Fibroblast of skin of back (primary cell): ENCODE results near the gene SH2D3C. TPM values are rescaled to one million over a fixed set of nuclear protein-coding genes. Genes with fewer than 3 reads are reported as not detected.
A peak's percentile ranks its signal among the peaks of the same experiment; 100 is the strongest.

Experiments used
- DNase-seq: peaks from one replicate; pipeline ENCODE4 v3.0.0-alpha.2; 2013
- polyA plus RNA-seq, 2 experiments: library from polyadenylated mRNA; unstranded; fragments of 120-200 nt; gene quantifications; one replicate each; pipeline ENCODE4 v1.2.1, GENCODE V29; 2013; ENCODE audit not compliant: insufficient read length in 2 of 2

SH2D3C gene
- polyA plus RNA-seq (2013, experiment 1 of 2; ENCODE audit: insufficient read length): 0.73 TPM
- polyA plus RNA-seq (2013, experiment 2 of 2; ENCODE audit: insufficient read length): 1.8 TPM

- no peak for DNase-seq
Measured at GRCh38 chr9:127778280-127779135, at the start of gene SH2D3C. Gene SH2D3C, minus strand, starts transcription at chr9:127778666. Its CDS starts 39 bp downstream, at chr9:127778627.

GRCh38 chr9:127826253-127826913 lies 47.9 kb upstream of the SH2D3C start:
- DNase-seq: no peak

- no peak for DNase-seq
Measured at GRCh38 chr9:127825319-127826051, 47.0 kb upstream of the SH2D3C start.

- DNase-seq: no peak
Measured at GRCh38 chr9:127822108-127822507, 43.6 kb upstream of the SH2D3C start.

GRCh38 chr9:127818574-127818973 lies 40.1 kb upstream of the SH2D3C start:
- DNase-seq: no peak

- no peak for DNase-seq
Measured at GRCh38 chr9:127817881-127818434, 39.5 kb upstream of the SH2D3C start.

GRCh38 chr9:127816728-127817127 lies 38.3 kb upstream of the SH2D3C start:
- DNase-seq: no peak

- no peak for DNase-seq
Measured at GRCh38 chr9:127816362-127816725, 37.9 kb upstream of the SH2D3C start.

- no peak for DNase-seq
Measured at GRCh38 chr9:127815512-127816361, 37.3 kb upstream of the SH2D3C start.

GRCh38 chr9:127814619-127815511 lies 36.4 kb upstream of the SH2D3C start:
- DNase-seq: no peak

- no peak for DNase-seq
Measured at GRCh38 chr9:127813686-127814226, 35.3 kb upstream of the SH2D3C start.

GRCh38 chr9:127812936-127813675 lies 34.6 kb upstream of the SH2D3C start:
- no peak for DNase-seq

- no peak for DNase-seq
Measured at GRCh38 chr9:127812011-127812410, 33.5 kb upstream of the SH2D3C start.

GRCh38 chr9:127810378-127811187 lies 32.1 kb upstream of the SH2D3C start:
- DNase-seq: no peak

- peak; percentile 31 for DNase-seq
Measured at GRCh38 chr9:127809540-127810377, 31.3 kb upstream of the SH2D3C start.

GRCh38 chr9:127809002-127809539 lies 30.6 kb upstream of the SH2D3C start:
- DNase-seq: no peak

GRCh38 chr9:127808347-127809001 lies 30.0 kb upstream of the SH2D3C start:
- DNase-seq: no peak
